Stimulated activated effector memory CD8-positive, alpha-beta T cell treated with anti-CD3 and anti-CD28 coated beads, Interleukin-12 subunit alpha, Interleukin-12 subunit beta, amount 100 ng/mL, for 72 hours (primary cell): ENCODE results near the gene LRRD1.
"Not testable (repeated sequence)": the region's sequence is repeated elsewhere in the genome, so short reads cannot be mapped to it uniquely, and the experiment has no call there.

Source experiments
- ATAC-seq: fragments of 150-1000 bp; cut with Tn5 transposase; 2 replicates; pipeline ENCODE4 v1.10.0; 2021
- DNase-seq, 2 donors: peaks; one replicate each; pipeline ENCODE4 v3.0.0; 2021 to 2022; ENCODE audit warnings: low spot score in 2 of 2
- H3K27ac Mint-ChIP-seq: one replicate; pipeline ENCODE4 v1.8.0; 2022; ENCODE audit warnings: mild to moderate bottlenecking, mixed read lengths
- H3K36me3 Mint-ChIP-seq: one replicate; pipeline ENCODE4 v1.8.0; 2022; ENCODE audit warnings: mild to moderate bottlenecking, mixed read lengths
- H3K4me1 Mint-ChIP-seq: one replicate; pipeline ENCODE4 v1.8.0; 2022; ENCODE audit warnings: mixed read lengths
- H3K4me3 Mint-ChIP-seq: one replicate; pipeline ENCODE4 v1.8.0; 2022; ENCODE audit warnings: mild to moderate bottlenecking, mixed read lengths
- H3K9me3 Mint-ChIP-seq: one replicate; pipeline ENCODE4 v1.8.0; 2022; ENCODE audit warnings: mixed read lengths

Gene LRRD1

DNA sequence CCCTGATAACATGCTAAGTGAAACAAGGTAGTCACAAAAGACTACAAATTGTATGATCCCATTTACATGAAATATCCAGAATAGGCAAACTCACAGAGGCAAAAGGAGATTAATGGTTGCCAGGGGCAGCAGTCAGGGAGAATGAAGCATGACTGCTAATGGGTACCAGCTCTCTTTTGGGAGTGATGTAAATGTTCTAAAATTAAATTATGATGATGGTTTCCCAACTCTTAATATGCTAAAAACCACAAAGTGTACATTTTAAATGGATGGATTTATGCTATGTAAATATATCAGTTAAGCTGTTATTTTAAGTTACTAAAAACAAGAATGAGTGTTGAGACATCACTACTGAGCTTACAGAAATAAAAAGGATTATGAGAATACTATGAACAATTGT lies 57.3 kb downstream of the LRRD1 start:
- Mint-ChIP-seq H3K27ac (no peak overlapping the region), H3K36me3 (peaks cover 100% of the 10 kb centered on the region), H3K4me3 (no peak overlapping the region), H3K4me1 (peaks cover 8% of the 10 kb centered on the region), H3K9me3 (no peaks in the 10 kb centered on the region)
- no peak for DNase-seq
- no peak for ATAC-seq

DNA sequence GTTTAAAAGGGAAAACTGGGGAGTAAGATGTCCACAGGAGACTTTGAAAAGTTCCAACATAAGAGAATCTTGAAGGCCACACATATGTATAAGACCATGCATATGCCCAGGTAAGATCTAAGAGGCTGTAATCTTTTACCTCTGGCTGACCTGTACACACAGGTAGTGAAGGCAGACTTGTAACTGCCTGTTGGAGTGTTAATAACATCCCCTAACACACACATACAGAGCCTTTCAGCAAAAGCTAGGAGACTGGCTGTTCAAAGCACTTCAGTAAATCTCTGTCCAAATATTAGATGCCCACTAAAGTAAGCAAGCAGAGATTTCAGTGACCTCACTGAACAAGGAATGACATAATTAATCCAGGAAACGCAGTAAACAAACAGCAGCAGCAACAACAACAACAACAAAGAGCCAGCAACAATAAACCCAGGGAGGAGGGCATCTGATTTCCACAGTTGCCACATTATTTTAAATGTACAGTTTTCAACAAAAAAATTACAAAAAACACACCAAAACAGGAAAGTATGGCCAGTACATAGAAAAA lies 59.7 kb downstream of the LRRD1 start:
- Mint-ChIP-seq H3K9me3 (no peaks in the 10 kb centered on the region), H3K4me3 (no peak overlapping the region), H3K27ac (no peak overlapping the region), H3K4me1 (peaks cover 8% of the 10 kb centered on the region), H3K36me3 (peaks cover 100% of the 10 kb centered on the region)
- no peak for DNase-seq
- no peak for ATAC-seq

DNA sequence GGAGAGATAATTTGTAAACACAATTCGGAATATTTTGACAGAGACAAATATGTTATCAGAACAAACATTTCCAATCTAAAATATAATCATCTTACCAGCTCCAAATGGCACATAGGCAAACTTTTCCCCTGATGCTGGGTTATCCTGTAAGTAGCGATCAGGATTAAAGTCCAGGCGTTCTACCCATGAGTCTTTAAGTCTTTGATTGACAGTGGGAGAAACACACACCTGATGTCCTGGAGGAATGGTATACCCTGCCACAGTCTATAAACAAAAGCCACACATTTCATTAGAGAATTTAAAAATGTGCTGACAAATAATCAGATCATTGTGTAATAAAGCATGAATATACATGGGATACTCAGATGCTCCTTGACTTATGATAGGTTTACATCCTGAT lies 62.0 kb downstream of the LRRD1 start:
- no peak for ATAC-seq
- no peaks in the 10 kb centered on the region for H3K9me3 Mint-ChIP-seq
- peaks cover 100% of the 10 kb centered on the region for H3K36me3 Mint-ChIP-seq
- no peak overlapping the region for H3K4me3 Mint-ChIP-seq
- no peak for DNase-seq
- H3K27ac Mint-ChIP-seq: no peak overlapping the region
- H3K4me1 Mint-ChIP-seq: peaks cover 8% of the 10 kb centered on the region

DNA sequence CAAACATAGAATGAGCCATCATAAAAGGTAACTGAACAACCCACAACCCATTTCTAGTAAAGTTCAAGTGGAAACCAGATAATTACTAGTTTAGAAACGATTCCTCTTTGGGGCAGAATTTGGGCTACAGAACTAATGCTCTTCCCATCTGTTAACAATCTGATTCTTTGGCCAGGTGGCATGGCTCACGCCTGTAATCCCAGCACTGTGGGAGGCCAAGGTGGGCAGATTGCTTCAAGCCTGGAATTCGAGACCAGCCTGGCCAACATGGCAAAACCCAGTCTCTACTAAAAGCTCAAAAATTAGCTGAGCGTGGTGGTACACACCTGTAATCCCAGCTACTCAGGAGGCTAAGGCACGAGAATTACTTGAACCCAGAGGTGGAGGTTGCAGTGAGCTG lies 63.1 kb downstream of the LRRD1 start:
- Mint-ChIP-seq H3K9me3 (no peaks in the 10 kb centered on the region), H3K4me1 (peaks cover 8% of the 10 kb centered on the region), H3K4me3 (no peak overlapping the region), H3K36me3 (peaks cover 99% of the 10 kb centered on the region), H3K27ac (no peak overlapping the region)
- no peak for DNase-seq
- no peak for ATAC-seq

DNA sequence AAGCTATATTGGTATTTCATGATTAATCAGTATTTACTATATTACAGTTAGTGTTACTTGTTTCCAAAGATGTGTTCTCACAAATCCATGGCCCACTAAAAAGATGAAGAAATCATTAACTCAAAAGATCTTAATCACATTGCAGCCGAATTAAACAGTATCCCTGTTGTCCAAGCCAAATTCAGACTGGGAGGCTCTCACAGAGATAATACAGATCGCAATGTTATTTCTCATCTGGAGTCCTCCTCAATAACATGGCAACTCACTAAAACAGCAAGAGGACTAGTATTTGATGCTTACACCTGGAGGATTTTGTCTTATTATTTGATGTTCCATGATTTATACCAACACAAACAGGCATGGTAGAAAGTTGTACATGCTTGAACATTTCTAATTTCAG lies 68.1 kb downstream of the LRRD1 start:
- Mint-ChIP-seq H3K9me3 (no peaks in the 10 kb centered on the region), H3K4me3 (no peak overlapping the region), H3K36me3 (peaks cover 96% of the 10 kb centered on the region), H3K4me1 (no peaks in the 10 kb centered on the region), H3K27ac (no peak overlapping the region)
- DNase-seq (no peak), ATAC-seq (no peak)

DNA sequence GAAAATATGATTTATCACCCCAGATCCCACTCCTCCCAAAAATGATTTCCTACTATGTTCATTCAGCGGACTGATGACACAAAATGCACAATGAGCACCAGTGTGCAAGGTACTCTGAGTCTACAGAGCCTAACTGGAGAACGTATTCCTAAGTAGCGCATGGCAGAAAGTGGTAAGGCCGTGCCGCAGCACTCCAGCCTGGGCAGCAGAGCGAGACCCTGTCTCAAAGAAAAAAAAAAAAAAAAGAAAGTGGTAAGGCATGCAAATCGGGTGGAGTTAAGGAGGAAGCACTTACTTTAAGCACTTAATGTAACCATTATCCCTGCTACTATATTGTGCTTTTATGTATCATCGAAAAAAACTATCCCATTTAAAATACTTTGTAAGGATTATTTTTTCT lies 70.1 kb downstream of the LRRD1 start:
- Mint-ChIP-seq H3K27ac (peak overlapping the region; percentile 12), H3K36me3 (peaks cover 83% of the 10 kb centered on the region), H3K9me3 (no peaks in the 10 kb centered on the region), H3K4me3 (no peak overlapping the region), H3K4me1 (no peaks in the 10 kb centered on the region)
- ATAC-seq (no peak), DNase-seq (no peak)

DNA sequence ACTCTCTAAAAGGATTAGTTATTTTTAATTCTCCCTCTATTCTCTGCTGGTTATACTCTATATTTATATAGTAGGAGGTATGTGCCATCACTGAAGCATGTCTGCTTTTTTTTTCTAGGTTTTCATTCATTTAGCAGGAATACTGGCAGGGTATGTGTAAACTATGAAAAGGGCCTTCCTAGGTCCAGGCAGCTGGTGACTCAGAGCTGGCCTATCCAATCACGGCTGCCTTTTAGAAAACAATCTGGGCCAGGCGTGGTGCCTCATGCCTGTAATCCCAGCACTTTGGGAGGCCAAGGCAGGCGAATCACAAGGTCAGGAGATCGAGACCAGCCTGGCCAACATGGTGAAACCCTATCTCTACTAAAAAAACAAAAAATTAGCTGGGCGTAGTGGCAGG lies 76.1 kb downstream of the LRRD1 start:
- ATAC-seq, H3K27ac Mint-ChIP-seq, H3K4me3 Mint-ChIP-seq, DNase-seq, H3K9me3 Mint-ChIP-seq, H3K4me1 Mint-ChIP-seq: not testable (repeated sequence)
- peaks cover 84% of the 10 kb centered on the region for H3K36me3 Mint-ChIP-seq

DNA sequence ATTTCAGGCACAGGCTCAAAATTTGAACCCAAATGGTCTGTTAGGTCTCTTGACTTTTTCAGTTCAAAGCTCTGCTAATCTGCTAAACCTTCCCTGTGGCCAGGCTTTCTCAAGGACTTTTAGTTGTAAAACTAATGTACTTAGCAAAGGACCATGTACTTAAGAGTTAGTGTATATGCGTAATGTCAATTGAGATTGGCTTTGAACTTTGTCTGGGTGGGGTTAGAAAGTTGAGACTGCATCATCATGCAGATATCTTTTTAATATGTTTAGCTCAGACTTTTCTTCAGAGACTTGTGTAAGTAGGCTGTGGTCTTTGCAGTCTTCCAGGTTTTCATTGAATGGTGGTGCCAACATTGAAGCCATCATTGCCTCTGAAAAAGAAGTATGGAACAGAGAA lies 78.4 kb downstream of the LRRD1 start:
- H3K9me3 Mint-ChIP-seq: no peaks in the 10 kb centered on the region
- ATAC-seq (no peak), DNase-seq (no peak)
- H3K4me3 Mint-ChIP-seq: no peak overlapping the region
- H3K4me1 Mint-ChIP-seq: no peaks in the 10 kb centered on the region
- H3K27ac Mint-ChIP-seq: no peak overlapping the region
- peaks cover 88% of the 10 kb centered on the region for H3K36me3 Mint-ChIP-seq

DNA sequence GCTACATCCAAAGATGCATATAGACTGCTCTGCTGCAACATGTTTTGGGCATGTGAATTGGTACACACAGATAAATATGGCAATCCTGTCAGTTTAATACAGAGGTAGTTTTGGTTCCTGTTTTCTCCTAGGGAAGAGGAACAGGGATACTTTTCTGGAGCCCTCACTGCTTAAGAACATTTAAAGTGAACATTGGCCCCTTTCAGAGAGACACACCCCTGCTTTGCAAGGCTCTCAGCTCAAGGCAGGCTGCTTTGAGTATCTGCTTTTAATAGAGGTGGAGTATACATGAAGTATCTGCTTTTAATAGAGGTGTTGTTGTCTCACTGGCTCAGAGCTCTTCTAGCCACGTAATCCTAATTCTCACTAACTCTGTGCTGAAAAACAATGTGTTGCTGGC lies 83.6 kb downstream of the LRRD1 start:
- H3K27ac Mint-ChIP-seq: no peak overlapping the region
- H3K36me3 Mint-ChIP-seq: peaks cover 81% of the 10 kb centered on the region
- no peaks in the 10 kb centered on the region for H3K4me1 Mint-ChIP-seq
- no peak overlapping the region for H3K4me3 Mint-ChIP-seq
- no peak for ATAC-seq
- DNase-seq: no peak
- no peaks in the 10 kb centered on the region for H3K9me3 Mint-ChIP-seq
